Activated CD4-positive, alpha-beta T cell treated with anti-CD3 and anti-CD28 coated beads, Interleukin-2, amount 50 U/mL, for 48 hours (primary cell): ENCODE data around the gene SERPINA1.
A peak's percentile ranks its signal among the peaks of the same experiment; 100 is the strongest.
"Not testable (repeated sequence)": the region's sequence is repeated elsewhere in the genome, so short reads cannot be mapped to it uniquely, and the experiment has no call there.

Experiments
- DNase-seq, 2 experiments: peaks; one replicate each; pipeline ENCODE4 v3.0.0-alpha.2; 2020

The SERPINA1 gene

DNA sequence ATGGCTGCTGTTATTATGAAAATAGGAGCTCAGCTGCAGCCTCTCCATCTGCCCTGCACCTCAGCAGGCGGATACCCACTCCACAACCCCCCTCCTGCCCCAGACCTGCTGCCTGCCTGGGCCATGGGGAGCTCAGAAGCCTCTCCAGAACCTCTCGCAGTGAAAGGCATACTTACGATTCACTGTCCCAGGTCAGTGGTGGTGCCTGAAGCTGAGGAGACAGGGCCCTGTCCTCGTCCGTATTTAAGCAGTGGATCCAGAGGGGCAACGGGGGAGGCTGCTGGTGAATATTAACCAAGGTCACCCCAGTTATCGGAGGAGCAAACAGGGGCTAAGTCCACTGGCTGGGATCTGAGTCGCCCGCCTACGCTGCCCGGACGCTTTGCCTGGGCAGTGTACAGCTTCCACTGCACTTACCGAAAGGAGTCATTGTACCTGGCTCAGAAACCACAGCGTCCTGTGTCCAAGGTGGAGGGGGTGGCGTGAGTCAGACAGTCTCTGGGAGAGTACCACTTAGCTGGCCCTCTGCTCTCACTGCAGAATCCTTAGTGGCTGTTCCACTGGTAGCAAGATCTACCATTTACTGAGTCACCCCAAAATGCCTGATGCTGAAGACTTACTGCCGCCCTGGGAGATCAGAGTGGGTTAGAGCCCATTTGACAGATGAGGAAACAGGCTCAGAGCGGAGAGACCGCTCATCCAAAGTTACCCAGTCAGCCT is at the start of gene SERPINA1:
Gene SERPINA1, minus strand, starts transcription at position 219 of the 720 bp plus-strand sequence. CDS start 5,365 bp downstream, outside the sequence.
- no peak for DNase-seq

GRCh38 chr14:94428610-94429009 is 40.2 kb upstream of the SERPINA1 start:
- no peak for DNase-seq

- no peak for DNase-seq
Observed at GRCh38 chr14:94427016-94427613, 38.7 kb upstream of the SERPINA1 start.

DNA sequence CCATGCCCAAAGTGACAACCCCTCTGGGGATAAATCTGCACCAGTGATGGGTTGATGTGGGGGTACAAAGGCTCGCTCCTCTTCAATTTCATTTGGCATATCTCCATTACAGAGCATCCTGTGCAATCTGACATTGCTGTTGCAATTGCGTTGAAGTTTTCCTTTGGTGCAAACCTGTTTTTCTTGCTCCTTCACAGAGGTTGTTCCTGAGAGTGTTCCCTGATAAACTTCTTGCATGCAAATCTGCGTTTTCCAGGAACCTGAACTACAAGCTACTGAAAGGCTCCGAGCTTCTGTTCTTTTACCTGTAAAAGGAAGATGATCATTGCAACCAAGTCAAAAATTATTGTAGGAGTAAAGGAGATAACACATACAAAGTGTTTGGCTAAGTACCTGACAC is 38.1 kb upstream of the SERPINA1 start:
- DNase-seq, result no peak

- no peak for DNase-seq
Observed at GRCh38 chr14:94424371-94424770, 36.0 kb upstream of the SERPINA1 start.

GRCh38 chr14:94423453-94424056 is 35.2 kb upstream of the SERPINA1 start:
- peak; percentile 59 to 73 for DNase-seq

- DNase-seq, result no peak
Observed at GRCh38 chr14:94421316-94421715, 32.9 kb upstream of the SERPINA1 start.

DNA sequence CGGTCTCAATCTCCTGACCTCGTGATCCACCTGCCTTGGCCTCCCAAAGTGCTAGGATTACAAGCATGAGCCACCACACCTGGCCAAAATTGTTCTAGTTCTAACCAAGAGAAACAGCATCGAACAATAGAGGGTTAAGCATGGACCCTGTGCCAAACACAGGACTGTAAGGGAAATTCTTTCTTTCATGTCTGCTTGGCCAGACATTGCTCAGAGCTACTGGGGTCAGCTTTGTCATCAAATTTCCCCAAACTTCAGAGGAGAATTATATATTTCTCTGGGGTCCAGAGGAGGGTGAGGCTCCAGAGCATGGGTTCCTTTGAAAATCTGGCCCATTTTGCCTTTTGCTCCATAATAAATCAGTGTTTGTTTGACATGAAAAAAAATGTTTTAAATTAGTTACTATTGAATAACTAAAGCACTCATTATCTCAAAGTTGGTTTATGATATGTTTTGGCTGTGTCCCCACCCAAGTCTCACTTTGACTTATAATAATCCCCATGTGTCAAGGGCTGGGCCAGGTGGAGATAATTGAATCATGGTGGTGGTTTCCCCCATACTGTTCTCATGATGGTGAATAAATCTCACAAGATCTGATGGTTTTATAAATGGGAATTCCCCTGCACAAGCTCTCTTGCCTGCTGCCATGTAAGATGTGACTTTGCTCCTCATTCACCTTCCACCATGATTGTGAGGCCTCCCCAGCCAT is 29.2 kb upstream of the SERPINA1 start:
- DNase-seq, result not testable (repeated sequence)

DNA sequence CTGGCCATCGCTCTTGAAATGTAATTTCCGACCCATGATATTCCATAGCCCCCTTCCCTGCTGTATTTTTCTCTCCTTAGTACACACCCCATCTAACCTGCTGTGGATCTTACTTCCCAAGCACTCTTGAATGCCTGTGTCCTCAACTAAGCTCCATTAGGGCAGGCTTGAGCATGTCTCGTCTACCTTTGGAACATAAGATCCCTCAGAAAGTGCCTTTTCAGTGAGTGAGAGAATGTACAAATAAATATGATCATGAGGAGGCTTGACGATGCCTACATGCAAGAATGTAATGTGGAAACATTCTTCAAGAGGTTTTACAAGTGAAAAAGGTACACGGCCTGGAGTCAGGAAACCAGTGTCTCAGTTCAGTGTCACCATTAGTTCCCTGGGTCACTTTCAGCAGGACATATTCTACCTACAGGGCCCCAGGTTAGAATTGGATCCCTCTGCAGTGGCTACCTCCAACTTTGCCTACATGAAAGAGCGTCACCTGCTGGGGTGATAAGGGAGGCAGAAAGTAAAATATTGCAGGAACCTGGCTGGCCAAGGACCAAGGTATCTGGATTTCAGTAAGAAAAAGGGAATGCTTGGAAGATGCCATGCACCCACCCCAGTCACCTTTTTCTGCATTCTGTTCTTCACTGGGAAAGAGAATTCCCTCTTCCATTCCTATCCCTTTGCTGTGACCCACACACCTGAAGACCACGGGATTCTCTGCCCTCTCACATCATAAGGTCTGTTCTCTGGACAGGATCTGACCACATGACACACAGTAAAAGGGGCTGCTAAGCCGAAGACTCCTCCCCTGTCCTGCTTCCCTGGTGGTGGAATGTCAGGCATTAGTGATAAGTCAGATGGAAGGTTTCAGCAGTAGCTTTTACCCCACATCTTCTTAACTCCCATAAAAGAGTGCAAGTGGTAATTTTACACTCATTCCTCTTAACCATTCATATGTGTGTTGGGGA is 24.6 kb upstream of the SERPINA1 start:
- no peak for DNase-seq

GRCh38 chr14:94411638-94412037 is 23.2 kb upstream of the SERPINA1 start:
- no peak for DNase-seq

- not testable (repeated sequence) for DNase-seq
Observed at GRCh38 chr14:94409430-94409829, 21.0 kb upstream of the SERPINA1 start.

DNA sequence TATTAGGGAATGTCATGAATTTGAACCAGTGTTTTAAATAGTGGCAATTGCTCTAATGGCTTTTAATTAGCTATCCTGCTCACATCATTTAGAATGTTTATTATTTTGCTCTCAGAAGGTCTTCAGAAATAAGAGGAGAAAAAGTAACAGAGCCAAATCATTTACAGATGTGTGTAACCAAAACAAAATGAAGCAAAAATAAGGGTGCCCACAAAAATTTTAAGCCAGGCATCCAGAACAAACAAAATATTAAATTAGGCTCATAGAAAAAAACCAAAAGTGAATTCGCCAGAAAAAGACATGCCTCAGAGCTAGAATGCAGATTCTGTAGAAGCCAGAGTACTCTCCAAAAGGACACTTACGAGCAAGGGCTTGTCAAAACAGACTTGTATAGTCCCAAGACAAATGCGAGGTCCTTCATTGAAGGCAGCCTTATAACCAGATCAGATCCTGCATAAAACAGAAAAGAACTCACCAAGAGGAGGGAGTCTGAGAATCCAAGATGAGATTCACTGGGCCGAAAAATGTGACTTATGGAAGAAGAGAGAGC is 20.2 kb upstream of the SERPINA1 start:
- no peak for DNase-seq

DNA sequence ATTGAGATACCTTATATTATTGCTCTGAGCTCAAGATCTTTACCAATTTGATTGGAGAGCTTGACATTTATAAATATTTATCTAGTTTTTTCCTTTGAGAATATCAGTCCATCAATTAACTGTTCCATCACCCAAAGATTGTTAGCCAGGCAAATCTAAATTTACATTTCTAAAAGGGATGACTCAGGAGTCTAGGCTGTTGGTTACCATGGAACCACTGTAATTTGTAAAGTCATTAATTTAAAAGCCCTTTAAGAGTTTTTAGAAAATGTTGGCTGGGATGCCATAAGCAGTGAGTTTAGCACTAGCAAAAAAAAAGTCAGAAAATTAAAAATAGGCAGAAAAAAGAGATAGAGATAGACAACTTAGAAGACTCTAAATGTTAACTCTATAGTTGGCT is 19.5 kb upstream of the SERPINA1 start:
- no peak for DNase-seq

DNA sequence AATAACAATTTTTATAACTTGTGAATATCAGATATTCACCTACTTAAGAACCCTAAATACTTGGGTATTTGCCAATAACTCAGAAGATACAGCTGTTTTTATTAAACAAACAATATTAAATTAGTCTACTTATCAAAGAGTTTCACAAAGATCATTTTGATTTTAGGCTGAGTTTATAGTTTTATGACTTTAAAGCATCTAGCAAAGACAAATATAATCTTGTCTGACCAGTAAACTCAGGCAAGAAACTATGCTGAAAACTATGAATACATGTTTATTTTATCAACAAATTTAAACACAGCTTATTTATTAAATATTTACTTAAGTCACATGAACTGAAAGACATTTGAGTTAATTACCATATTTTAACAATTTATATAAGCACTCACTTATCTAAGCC is 18.5 kb upstream of the SERPINA1 start:
- no peak for DNase-seq

- DNase-seq, result no peak
Observed at GRCh38 chr14:94405486-94405885, 17.1 kb upstream of the SERPINA1 start.

DNA sequence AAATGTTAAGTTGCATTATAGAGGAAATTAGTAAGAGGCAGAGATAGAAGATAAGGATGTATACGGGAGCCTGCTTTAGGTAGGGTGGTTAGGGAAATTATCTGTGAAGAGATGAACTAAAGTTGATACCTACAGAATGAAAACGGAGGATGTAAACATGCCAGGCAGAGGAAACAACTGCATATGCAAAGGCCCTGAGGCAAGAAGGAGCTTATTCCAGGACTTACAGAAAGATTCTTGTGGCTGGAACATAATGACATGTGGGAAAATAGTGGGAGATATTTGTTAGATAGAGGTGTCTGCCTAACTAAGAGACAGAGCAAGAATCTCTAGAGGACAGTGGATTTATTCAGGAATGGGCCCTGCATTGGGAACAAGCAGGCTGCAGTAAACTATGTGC is 16.2 kb upstream of the SERPINA1 start:
- DNase-seq, result no peak

GRCh38 chr14:94403312-94403932 is 15.0 kb upstream of the SERPINA1 start:
- no peak for DNase-seq

GRCh38 chr14:94401083-94401482 is 12.7 kb upstream of the SERPINA1 start:
- no peak for DNase-seq

DNA sequence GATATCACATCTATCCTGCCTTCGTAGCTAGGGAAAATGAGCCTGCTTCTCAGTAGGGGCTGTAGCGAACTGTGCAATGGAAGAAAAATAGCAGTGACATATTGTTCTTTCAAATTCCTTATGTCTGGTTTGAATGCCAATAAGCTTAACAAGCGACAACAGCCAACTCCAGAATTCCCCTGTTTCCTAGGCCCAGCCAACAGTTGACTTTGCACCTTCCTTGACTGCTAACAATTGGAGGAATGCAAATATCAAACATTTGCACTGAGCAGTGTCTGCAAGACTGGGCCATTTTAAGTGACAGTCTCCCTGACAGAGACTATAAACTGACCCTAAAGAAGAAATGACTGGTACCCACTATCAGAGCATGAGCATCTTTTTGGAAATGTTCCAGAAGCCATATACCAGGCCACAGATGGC is 12.0 kb upstream of the SERPINA1 start:
- DNase-seq, result no peak

GRCh38 chr14:94398536-94398935 is 10.1 kb upstream of the SERPINA1 start:
- DNase-seq, result no peak

- DNase-seq, result no peak
Observed at GRCh38 chr14:94398182-94398479, 9.7 kb upstream of the SERPINA1 start.
